ENCODE measurements around the gene PARN. TPM values are rescaled to one million over a fixed set of nuclear protein-coding genes. Genes with fewer than 3 reads are reported as not detected.
A peak's percentile ranks its signal among the peaks of the same experiment; 100 is the strongest.
"Not testable (repeated sequence)": the region's sequence is repeated elsewhere in the genome, so short reads cannot be mapped to it uniquely, and the experiment has no call there.

PARN gene
- total and polyA plus RNA-seq, 8 donors, result 8.3 to 19.6 (median 14.1) TPM

- TF ChIP-seq, protein P1, sequence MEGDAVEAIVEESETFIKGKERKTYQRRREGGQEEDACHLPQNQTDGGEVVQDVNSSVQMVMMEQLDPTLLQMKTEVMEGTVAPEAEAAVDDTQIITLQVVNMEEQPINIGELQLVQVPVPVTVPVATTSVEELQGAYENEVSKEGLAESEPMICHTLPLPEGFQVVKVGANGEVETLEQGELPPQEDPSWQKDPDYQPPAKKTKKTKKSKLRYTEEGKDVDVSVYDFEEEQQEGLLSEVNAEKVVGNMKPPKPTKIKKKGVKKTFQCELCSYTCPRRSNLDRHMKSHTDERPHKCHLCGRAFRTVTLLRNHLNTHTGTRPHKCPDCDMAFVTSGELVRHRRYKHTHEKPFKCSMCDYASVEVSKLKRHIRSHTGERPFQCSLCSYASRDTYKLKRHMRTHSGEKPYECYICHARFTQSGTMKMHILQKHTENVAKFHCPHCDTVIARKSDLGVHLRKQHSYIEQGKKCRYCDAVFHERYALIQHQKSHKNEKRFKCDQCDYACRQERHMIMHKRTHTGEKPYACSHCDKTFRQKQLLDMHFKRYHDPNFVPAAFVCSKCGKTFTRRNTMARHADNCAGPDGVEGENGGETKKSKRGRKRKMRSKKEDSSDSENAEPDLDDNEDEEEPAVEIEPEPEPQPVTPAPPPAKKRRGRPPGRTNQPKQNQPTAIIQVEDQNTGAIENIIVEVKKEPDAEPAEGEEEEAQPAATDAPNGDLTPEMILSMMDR (IDR thresholded peaks at IDR 0.05), result no peak
- no peaks in the 10 kb centered on the region for H3K27me3 ChIP-seq
- 0 to 1% methylated on average over 67 to 69 of the region's 69 CpGs for WGBS, 2 donors
- peak; percentile 98 to 100 (median 99) for DNase-seq
- intact Hi-C loops (cut with DNase I), result no loop called here
- peak; percentile 86 to 94 (median 88) for ATAC-seq
- H3K9me3 ChIP-seq, result no peaks in the 10 kb centered on the region
- FAIRE-seq, result peak; percentile 51
- no peaks in the 10 kb centered on the region for H3K36me3 ChIP-seq
- H3K4me3 ChIP-seq, result peak within 1 kb of the TSS; percentile 72 to 99 (median 94)
- peak within 1 kb of the TSS; percentile 66 to 86 (median 78) for H3K27ac ChIP-seq
- H3K4me1 ChIP-seq, result peaks cover 3 to 26% (median 18%) of the 10 kb centered on the region in 3 donors
Observed at GRCh38 chr16:14632693-14633569, 2.9 kb upstream of the PARN start, which contains the start of gene BFAR. Gene BFAR (plus strand): TSS chr16:14632951. CDS start chr16:14644347, 11,396 bp downstream.

GRCh38 chr16:14630620-14631330 is 715 bp upstream of the PARN start:
- Histone ChIP-seq H3K4me1 (peaks cover 7 to 19% (median 18%) of the 10 kb centered on the region in 3 donors), H3K27ac (peak overlapping the region; percentile 71 to 89 (median 78)), H3K4me3 (peak overlapping the region in 3 of 4 donors; percentile 79 to 92 (median 90))
- H3K9me3 ChIP-seq; H3K27me3 ChIP-seq; H3K36me3 ChIP-seq; ATAC-seq; intact Hi-C loops (cut with DNase I); FAIRE-seq: not testable (repeated sequence)
- peak in 3 of 6 donors; percentile 25 to 31 (median 26) for DNase-seq
- 79 to 82% methylated on average over 29 of the region's 29 CpGs for WGBS, 2 donors

DNA sequence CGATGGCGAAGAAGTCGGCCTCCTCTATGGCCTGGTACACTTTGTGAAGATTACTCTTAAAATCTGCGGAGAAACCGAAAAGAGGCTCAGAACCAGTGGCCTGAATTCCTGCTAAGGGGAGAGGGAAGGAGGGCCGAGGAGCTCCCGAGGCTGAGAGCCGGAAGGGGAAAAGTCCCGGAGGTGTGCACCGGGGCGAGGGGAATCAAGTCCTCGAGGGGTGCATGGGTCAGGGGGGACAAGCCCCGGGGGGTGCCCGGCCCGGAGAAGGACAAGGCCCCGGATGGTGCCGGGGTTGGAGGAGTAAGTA is 495 bp downstream of the PARN start:
- intact Hi-C loops (cut with DNase I), result no loop called here
- FAIRE-seq (no peak), DNase-seq (no peak), ATAC-seq (no peak)
- Histone ChIP-seq H3K4me3 (peak overlapping the region; percentile 79 to 92 (median 90)), H3K4me1 (peaks cover 4 to 16% (median 15%) of the 10 kb centered on the region in 3 donors), H3K27me3 (no peaks in the 10 kb centered on the region), H3K9me3 (no peaks in the 10 kb centered on the region), H3K36me3 (peaks cover 0 to 12% (median 0%) of the 10 kb centered on the region in 3 donors), H3K27ac (peak overlapping the region; percentile 71 to 89 (median 78))
- 0 to 1% methylated on average over 17 of the region's 17 CpGs for WGBS, 2 donors
- TF ChIP-seq, protein P1 (IDR thresholded peaks at IDR 0.05), result no peak

- H3K9me3 ChIP-seq, result no peaks in the 10 kb centered on the region
- H3K27me3 ChIP-seq, result no peaks in the 10 kb centered on the region
- intact Hi-C loops (cut with DNase I), result no loop called here
- DNase-seq, result no peak
- no peak for ATAC-seq
- TF ChIP-seq, protein P1 (IDR thresholded peaks at IDR 0.05), result no peak
- peak overlapping the region; percentile 79 to 92 (median 90) for H3K4me3 ChIP-seq
- FAIRE-seq, result no peak
- H3K36me3 ChIP-seq, result peaks cover 0 to 14% (median 0%) of the 10 kb centered on the region in 3 donors
- WGBS, 2 donors, result 45 to 49% methylated on average over 12 of the region's 12 CpGs
- H3K4me1 ChIP-seq, result peaks cover 4 to 11% (median 10%) of the 10 kb centered on the region in 3 donors
- H3K27ac ChIP-seq, result no peak overlapping the region
Observed at GRCh38 chr16:14628806-14629611, 1.1 kb downstream of the PARN start.

DNA sequence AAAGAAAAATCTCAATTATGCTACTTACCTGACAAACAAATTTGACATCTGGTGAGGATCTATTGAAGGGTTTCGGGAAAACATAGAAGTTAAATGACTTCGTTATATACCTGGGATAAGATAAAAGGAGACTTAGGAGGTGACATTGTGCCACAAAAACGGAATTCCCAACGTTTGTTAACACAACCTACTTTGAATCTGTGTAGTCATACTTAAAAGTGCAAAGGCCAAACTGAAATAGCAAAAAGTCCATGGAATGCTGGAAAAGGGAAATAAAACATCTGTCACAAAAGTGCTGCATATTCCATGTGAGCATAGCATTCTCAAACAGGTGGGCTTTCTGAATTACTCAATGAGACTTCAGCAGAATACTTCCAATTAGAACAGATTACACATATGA is 3.0 kb downstream of the PARN start:
- H3K4me3 ChIP-seq, result no peak overlapping the region
- intact Hi-C loops (cut with DNase I), result no loop called here
- DNase-seq (no peak), ATAC-seq (no peak), FAIRE-seq (no peak)
- H3K27me3 ChIP-seq, result no peaks in the 10 kb centered on the region
- H3K36me3 ChIP-seq, result peaks cover 0 to 22% (median 3%) of the 10 kb centered on the region in 3 donors
- no peak overlapping the region for H3K27ac ChIP-seq
- H3K9me3 ChIP-seq, result no peaks in the 10 kb centered on the region
- 84 to 91% methylated on average over 4 of the region's 4 CpGs for WGBS, 2 donors
- TF ChIP-seq, protein P1 (IDR thresholded peaks at IDR 0.05), result no peak
- H3K4me1 ChIP-seq, result peaks cover 4 to 10% (median 6%) of the 10 kb centered on the region in 3 donors
